GM21723 (cell line): ENCODE measurements around the gene MYO1C.
"Not testable (repeated sequence)": the region's sequence is repeated elsewhere in the genome, so short reads cannot be mapped to it uniquely, and the experiment has no call there.

Source experiments
- ATAC-seq: cut with Tn5 transposase; IDR thresholded peaks from one replicate; pipeline ENCODE4 v1.9.1; 2021; ENCODE audit warnings: mild to moderate bottlenecking, moderate library complexity; ENCODE audit not compliant: unreplicated experiment

MYO1C gene

GRCh38 chr17:1492249-1493206 lies at the start of gene MYO1C:
Gene MYO1C (minus strand): TSS chr17:1492686. CDS start chr17:1492487, 199 bp downstream.
- no peak for ATAC-seq

- ATAC-seq, result no peak
These were observed 49.0 kb upstream of the MYO1C start for GRCh38 chr17:1541367-1541904.

GRCh38 chr17:1539811-1540210 lies 47.3 kb upstream of the MYO1C start:
- ATAC-seq, result no peak

GRCh38 chr17:1535737-1536136 lies 43.3 kb upstream of the MYO1C start:
- ATAC-seq, result no peak

GRCh38 chr17:1533661-1534325 lies 41.3 kb upstream of the MYO1C start:
- no peak for ATAC-seq

GRCh38 chr17:1532836-1533602 lies 40.5 kb upstream of the MYO1C start:
- no peak for ATAC-seq

GRCh38 chr17:1529863-1530262 lies 37.4 kb upstream of the MYO1C start:
- no peak for ATAC-seq

- not testable (repeated sequence) for ATAC-seq
These were observed 34.4 kb upstream of the MYO1C start for GRCh38 chr17:1526876-1527275.

- ATAC-seq, result no peak
These were observed 30.1 kb upstream of the MYO1C start for GRCh38 chr17:1522626-1523025.

- ATAC-seq, result no peak
These were observed 28.7 kb upstream of the MYO1C start for GRCh38 chr17:1521086-1521640.

- ATAC-seq, result no peak
These were observed 27.2 kb upstream of the MYO1C start for GRCh38 chr17:1519678-1520077.

- ATAC-seq, result no peak
These were observed 25.9 kb upstream of the MYO1C start for GRCh38 chr17:1518410-1518809.

- ATAC-seq, result peak; percentile 84
These were observed 24.1 kb upstream of the MYO1C start, which contains the start of gene INPP5K for GRCh38 chr17:1516388-1517161. Gene INPP5K (minus strand): TSS chr17:1516612. CDS start chr17:1516499, 113 bp downstream.

- no peak for ATAC-seq
These were observed 23.3 kb upstream of the MYO1C start for GRCh38 chr17:1515640-1516387.

GRCh38 chr17:1512351-1512750 lies 19.9 kb upstream of the MYO1C start:
- ATAC-seq, result no peak

- ATAC-seq, result no peak
These were observed 19.4 kb upstream of the MYO1C start for GRCh38 chr17:1511756-1512321.

- no peak for ATAC-seq
These were observed 18.8 kb upstream of the MYO1C start for GRCh38 chr17:1511290-1511689.

- no peak for ATAC-seq
These were observed 16.9 kb upstream of the MYO1C start for GRCh38 chr17:1509290-1509881.
